ENCODE results near the gene ABCF1.

ABCF1 gene

GRCh38 chr6:30641048-30641447 lies 69.8 kb downstream of the ABCF1 start:
- H3K4me2 ChIP-seq (ENCODE audit: insufficient read depth, low read length): no peak overlapping the region
- TF ChIP-seq, protein P1, sequence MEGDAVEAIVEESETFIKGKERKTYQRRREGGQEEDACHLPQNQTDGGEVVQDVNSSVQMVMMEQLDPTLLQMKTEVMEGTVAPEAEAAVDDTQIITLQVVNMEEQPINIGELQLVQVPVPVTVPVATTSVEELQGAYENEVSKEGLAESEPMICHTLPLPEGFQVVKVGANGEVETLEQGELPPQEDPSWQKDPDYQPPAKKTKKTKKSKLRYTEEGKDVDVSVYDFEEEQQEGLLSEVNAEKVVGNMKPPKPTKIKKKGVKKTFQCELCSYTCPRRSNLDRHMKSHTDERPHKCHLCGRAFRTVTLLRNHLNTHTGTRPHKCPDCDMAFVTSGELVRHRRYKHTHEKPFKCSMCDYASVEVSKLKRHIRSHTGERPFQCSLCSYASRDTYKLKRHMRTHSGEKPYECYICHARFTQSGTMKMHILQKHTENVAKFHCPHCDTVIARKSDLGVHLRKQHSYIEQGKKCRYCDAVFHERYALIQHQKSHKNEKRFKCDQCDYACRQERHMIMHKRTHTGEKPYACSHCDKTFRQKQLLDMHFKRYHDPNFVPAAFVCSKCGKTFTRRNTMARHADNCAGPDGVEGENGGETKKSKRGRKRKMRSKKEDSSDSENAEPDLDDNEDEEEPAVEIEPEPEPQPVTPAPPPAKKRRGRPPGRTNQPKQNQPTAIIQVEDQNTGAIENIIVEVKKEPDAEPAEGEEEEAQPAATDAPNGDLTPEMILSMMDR (IDR thresholded peaks at IDR 0.05; ENCODE audit: borderline replicate concordance, extremely low read depth, low read length, poor library complexity, severe bottlenecking): no peak
- no peak for TF ChIP-seq EZH2 (IDR thresholded peaks at IDR 0.05; ENCODE audit: borderline replicate concordance, low read depth, low read length, severe bottlenecking)
- peaks cover 23% of the 10 kb centered on the region for H3K79me2 ChIP-seq (ENCODE audit: insufficient read depth, low read length)
- H3K4me3 ChIP-seq (ENCODE audit: low read depth in 1 of 2, low read length in 2 of 2): no peak overlapping the region
- peaks cover 69% of the 10 kb centered on the region for H3K36me3 ChIP-seq (ENCODE audit: insufficient read depth, low read length)
- peaks cover 5% of the 10 kb centered on the region for H3K4me1 ChIP-seq (ENCODE audit: insufficient read depth, low read length)
- no peak overlapping the region; the same call in 1 of the 2 replicates for H3K27ac ChIP-seq (ENCODE audit: low read length)
- H2AFZ ChIP-seq (ENCODE audit: low read depth, low read length): no peak overlapping the region
- no peak overlapping the region for H3K9ac ChIP-seq (ENCODE audit: low read depth, low read length)
- peaks cover 2% of the 10 kb centered on the region; the same call in 1 of the 2 replicates for H4K20me1 ChIP-seq (ENCODE audit: insufficient read depth, low read length)
- ATAC-seq (ENCODE audit: insufficient read depth, low read depth) (peak; percentile 60; the same call in 2 of the 3 replicates), DNase-seq (peak; percentile 22)
- no peaks in the 10 kb centered on the region for H3K9me3 ChIP-seq (ENCODE audit: insufficient read depth, low read length, severe bottlenecking)
- no peaks in the 10 kb centered on the region for H3K27me3 ChIP-seq (ENCODE audit: insufficient read depth, low read length, poor library complexity)

Measured in DND-41 (cell line).